ENCODE data around the gene CA12.

GRCh38 chr15:63369296-63369695, 12.3 kb downstream of the CA12 start:
- TF ChIP-seq, protein P1, sequence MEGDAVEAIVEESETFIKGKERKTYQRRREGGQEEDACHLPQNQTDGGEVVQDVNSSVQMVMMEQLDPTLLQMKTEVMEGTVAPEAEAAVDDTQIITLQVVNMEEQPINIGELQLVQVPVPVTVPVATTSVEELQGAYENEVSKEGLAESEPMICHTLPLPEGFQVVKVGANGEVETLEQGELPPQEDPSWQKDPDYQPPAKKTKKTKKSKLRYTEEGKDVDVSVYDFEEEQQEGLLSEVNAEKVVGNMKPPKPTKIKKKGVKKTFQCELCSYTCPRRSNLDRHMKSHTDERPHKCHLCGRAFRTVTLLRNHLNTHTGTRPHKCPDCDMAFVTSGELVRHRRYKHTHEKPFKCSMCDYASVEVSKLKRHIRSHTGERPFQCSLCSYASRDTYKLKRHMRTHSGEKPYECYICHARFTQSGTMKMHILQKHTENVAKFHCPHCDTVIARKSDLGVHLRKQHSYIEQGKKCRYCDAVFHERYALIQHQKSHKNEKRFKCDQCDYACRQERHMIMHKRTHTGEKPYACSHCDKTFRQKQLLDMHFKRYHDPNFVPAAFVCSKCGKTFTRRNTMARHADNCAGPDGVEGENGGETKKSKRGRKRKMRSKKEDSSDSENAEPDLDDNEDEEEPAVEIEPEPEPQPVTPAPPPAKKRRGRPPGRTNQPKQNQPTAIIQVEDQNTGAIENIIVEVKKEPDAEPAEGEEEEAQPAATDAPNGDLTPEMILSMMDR (IDR thresholded peaks at IDR 0.05), result no peak
- no peak for TF ChIP-seq POLR2A (IDR thresholded peaks at IDR 0.05)
